Muscle layer of colon (tissue), 2 donors: Measurements from ENCODE around the gene PROM1.

Experiments
- H3K27ac ChIP-seq: one replicate; pipeline ENCODE4 v1.7.0; 2013; ENCODE audit warnings: low read depth, mild to moderate bottlenecking, low read length, moderate library complexity
- H3K27me3 ChIP-seq, 2 donors: one replicate each; pipeline ENCODE4 v1.7.0; 2013; ENCODE audit warnings: low read length in 2 of 2, mild to moderate bottlenecking in 2 of 2; ENCODE audit not compliant: insufficient read depth in 2 of 2, control insufficient read depth in 1 of 2
- H3K36me3 ChIP-seq: one replicate; pipeline ENCODE4 v1.7.0; 2013; ENCODE audit warnings: mild to moderate bottlenecking, low read length; ENCODE audit not compliant: insufficient read depth
- H3K4me1 ChIP-seq: one replicate; pipeline ENCODE4 v1.7.0; 2013; ENCODE audit warnings: mild to moderate bottlenecking, low read length; ENCODE audit not compliant: insufficient read depth
- H3K4me3 ChIP-seq, 2 donors: one replicate each; pipeline ENCODE4 v1.7.0; 2013; ENCODE audit warnings: low read length in 2 of 2, low read depth in 1 of 2, mild to moderate bottlenecking in 1 of 2, moderate library complexity in 1 of 2
- H3K9ac ChIP-seq: one replicate; pipeline ENCODE4 v1.7.0; 2013; ENCODE audit warnings: low read length
- H3K9me3 ChIP-seq: one replicate; pipeline ENCODE4 v1.7.0; 2013; ENCODE audit warnings: mild to moderate bottlenecking, low read length
- donor health status: abdominal sarcoma.
- donor health status: Adenocarcinoma of cecum.

PROM1 gene

DNA sequence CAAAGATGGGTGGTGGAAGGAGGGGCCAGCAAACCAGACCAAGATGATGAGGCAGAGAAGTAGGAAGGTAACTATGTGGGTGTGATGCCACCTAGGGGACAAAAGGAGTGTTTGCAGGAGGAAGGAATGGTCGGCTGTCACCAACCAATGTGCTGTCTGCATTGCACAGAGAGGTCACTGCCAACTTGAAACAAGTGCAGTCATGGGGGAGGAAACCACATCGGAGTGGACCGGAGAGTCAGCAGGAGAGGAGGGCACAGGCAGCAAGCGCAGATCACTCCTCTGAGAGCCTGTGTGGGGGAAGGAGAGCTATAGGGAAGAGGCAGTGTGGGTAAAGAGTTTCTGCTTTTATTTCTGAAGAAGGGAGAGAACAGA lies 82.4 kb downstream of the PROM1 start:
- Histone ChIP-seq H3K36me3 (no peaks in the 10 kb centered on the region), H3K9me3 (no peaks in the 10 kb centered on the region), H3K9ac (no peak overlapping the region), H3K4me1 (peaks cover 13% of the 10 kb centered on the region), H3K27me3 (no peaks in the 10 kb centered on the region), H3K27ac (no peak overlapping the region), H3K4me3 (no peak overlapping the region)

DNA sequence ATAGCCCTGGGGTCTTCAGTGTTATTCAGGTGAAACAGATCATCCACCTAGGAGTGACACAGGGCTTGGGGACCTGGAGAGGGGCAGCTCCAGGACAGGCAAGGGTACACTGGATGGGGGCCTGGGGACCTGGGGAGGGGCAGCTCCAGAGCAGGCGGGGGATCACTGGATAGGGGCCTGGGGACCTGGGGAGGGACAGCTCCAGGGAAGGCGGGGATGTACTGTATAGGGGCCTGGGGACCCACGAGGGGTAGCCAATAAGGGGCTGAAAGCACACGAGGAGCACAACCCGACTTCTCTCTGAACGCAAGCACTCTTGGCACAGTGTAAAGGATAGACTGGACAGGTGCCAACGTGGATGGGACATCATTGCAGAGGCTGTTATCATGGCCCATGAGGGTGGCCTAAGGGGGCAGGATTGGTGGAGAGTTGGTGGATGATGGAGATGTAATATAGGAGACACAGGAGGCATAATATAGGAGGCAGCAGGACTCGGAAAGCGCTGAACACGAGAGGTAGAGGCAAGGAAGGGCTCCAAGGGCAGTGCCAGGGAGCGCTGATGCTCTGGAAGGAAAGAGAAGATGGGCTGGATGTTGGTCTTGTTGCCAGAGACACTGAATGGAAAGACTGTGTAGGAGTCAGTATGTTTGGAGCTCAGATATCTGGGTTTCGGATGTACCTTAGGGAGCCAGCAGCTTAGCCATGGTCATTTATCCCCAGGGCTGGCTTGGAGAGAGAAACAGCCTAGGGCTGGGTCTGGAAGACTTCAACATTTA lies 82.9 kb downstream of the PROM1 start:
- Histone ChIP-seq H3K4me1 (peaks cover 13% of the 10 kb centered on the region), H3K9ac (no peak overlapping the region), H3K36me3 (no peaks in the 10 kb centered on the region), H3K9me3 (no peaks in the 10 kb centered on the region), H3K4me3 (no peak overlapping the region), H3K27me3 (no peaks in the 10 kb centered on the region), H3K27ac (no peak overlapping the region)

DNA sequence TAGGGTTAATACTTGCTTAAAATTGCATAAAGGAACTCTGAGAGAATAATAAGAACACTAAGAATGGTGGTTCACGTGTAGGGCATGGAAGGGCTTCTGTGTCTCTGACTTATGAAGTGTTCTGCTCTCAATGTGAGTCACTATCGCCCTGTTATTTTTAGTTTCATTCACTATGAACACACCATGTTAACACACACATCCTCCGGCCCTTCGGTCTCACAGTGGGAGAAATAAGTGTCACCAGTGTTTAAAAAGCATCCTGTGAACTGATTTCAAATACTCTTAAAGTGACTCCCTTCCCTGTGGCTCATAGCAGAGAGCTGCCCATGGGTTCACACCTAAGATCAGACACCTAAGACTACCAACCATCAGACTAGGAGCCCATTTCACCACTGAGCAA lies 87.0 kb downstream of the PROM1 start:
- no peaks in the 10 kb centered on the region for H3K9me3 ChIP-seq
- H3K4me1 ChIP-seq = peaks cover 13% of the 10 kb centered on the region
- H3K9ac ChIP-seq = no peak overlapping the region
- H3K4me3 ChIP-seq = no peak overlapping the region
- no peak overlapping the region for H3K27ac ChIP-seq
- no peaks in the 10 kb centered on the region for H3K27me3 ChIP-seq
- no peaks in the 10 kb centered on the region for H3K36me3 ChIP-seq

GRCh38 chr4:15995826-15996225 lies 88.0 kb downstream of the PROM1 start:
- no peak overlapping the region for H3K4me3 ChIP-seq
- no peak overlapping the region for H3K27ac ChIP-seq
- H3K9me3 ChIP-seq = no peaks in the 10 kb centered on the region
- H3K36me3 ChIP-seq = no peaks in the 10 kb centered on the region
- H3K27me3 ChIP-seq = no peaks in the 10 kb centered on the region
- no peak overlapping the region for H3K9ac ChIP-seq
- H3K4me1 ChIP-seq = peaks cover 4% of the 10 kb centered on the region

DNA sequence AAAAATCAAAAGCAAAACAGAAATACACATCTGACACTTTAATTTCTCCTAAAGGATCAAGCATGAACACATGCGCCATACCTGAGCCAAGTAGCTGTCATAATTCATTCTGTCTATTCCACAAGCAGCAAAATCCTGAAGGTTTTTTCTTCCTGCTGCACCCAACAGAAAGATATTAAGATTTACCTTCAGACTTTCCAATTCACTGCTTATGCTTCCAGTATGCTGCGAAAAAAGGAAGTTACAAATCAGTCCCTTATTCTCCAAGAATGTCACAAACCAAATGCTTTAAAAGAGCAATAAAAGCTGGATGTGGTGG lies 91.7 kb downstream of the PROM1 start:
- H3K9ac ChIP-seq = no peak overlapping the region
- no peak overlapping the region for H3K4me3 ChIP-seq
- H3K36me3 ChIP-seq = no peaks in the 10 kb centered on the region
- no peaks in the 10 kb centered on the region for H3K4me1 ChIP-seq
- H3K27ac ChIP-seq = no peak overlapping the region
- H3K9me3 ChIP-seq = no peaks in the 10 kb centered on the region
- H3K27me3 ChIP-seq = no peaks in the 10 kb centered on the region

- Histone ChIP-seq H3K36me3 (no peaks in the 10 kb centered on the region), H3K9ac (no peak overlapping the region), H3K27ac (no peak overlapping the region), H3K4me1 (no peaks in the 10 kb centered on the region), H3K9me3 (no peaks in the 10 kb centered on the region), H3K4me3 (no peak overlapping the region), H3K27me3 (no peaks in the 10 kb centered on the region)
These were observed 93.1 kb downstream of the PROM1 start for GRCh38 chr4:15990570-15991285.

DNA sequence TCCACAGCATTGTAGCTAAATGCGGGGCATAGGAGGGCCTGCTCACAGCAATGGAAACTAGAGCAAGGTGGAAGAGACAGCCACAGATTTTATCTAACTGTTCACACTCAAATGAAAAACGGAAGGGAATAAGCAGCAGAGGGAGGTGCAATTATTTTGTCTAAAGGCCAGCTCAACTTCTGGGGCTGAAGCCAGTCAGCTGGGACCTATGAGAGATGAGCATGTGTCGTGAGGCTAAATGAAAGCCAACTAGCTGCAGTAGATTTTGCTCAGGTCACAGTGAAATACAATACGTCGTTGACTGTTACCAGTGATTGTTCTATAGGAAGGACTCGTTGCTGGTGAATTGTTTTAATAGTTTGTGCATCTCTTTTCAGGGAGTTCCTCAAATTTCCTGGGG lies 94.4 kb downstream of the PROM1 start:
- Histone ChIP-seq H3K4me3 (no peak overlapping the region), H3K27me3 (no peaks in the 10 kb centered on the region), H3K36me3 (no peaks in the 10 kb centered on the region), H3K9ac (no peak overlapping the region), H3K9me3 (no peaks in the 10 kb centered on the region), H3K4me1 (no peaks in the 10 kb centered on the region), H3K27ac (no peak overlapping the region)

GRCh38 chr4:15988222-15988621 lies 95.6 kb downstream of the PROM1 start:
- Histone ChIP-seq H3K4me3 (no peak overlapping the region), H3K9me3 (no peaks in the 10 kb centered on the region), H3K27me3 (no peaks in the 10 kb centered on the region), H3K36me3 (no peaks in the 10 kb centered on the region), H3K4me1 (no peaks in the 10 kb centered on the region), H3K27ac (no peak overlapping the region), H3K9ac (no peak overlapping the region)

DNA sequence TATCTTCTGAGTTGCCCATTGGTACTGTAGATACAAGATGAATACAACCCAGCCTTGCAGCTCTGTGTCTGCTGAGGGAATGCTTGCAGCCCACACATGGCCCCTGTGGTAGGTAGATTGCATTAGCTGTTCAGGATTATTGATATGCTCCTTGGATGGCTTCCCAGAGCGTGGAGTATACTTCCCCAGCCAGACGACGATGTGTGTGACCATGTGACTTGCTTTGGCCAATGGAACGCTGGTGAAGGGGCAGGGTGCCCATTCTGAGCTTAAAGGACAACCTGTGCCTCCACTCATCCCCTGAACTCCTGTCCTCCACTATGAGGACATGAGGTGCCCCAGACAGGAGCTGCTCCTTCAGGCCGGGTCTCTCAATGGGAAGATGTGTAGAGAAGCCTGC lies 96.9 kb downstream of the PROM1 start:
- Histone ChIP-seq H3K4me3 (no peak overlapping the region), H3K4me1 (no peaks in the 10 kb centered on the region), H3K27ac (no peak overlapping the region), H3K9ac (no peak overlapping the region), H3K9me3 (no peaks in the 10 kb centered on the region), H3K36me3 (no peaks in the 10 kb centered on the region), H3K27me3 (no peaks in the 10 kb centered on the region)

DNA sequence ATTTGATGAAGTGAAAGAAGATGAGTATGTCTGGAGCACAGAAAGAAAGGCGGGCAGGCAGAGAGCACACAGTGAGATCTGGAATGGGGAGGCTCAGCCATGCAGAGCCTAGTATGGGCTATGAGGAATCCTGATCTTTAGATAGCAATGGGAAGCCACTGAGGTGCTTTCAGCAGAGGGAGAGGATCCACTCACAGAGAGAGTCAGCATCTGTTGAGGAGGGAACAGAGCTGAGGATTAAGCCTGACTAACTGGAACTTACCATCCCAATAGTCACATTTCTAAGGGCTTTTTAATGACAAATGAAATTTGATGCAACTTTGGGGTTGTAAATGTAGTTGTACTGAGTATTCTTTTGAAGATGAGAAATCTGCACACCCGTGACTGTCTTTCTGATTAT lies 100.2 kb downstream of the PROM1 start:
- Histone ChIP-seq H3K4me1 (no peaks in the 10 kb centered on the region), H3K36me3 (no peaks in the 10 kb centered on the region), H3K9me3 (no peaks in the 10 kb centered on the region), H3K9ac (no peak overlapping the region), H3K27me3 (no peaks in the 10 kb centered on the region), H3K27ac (no peak overlapping the region), H3K4me3 (no peak overlapping the region)

DNA sequence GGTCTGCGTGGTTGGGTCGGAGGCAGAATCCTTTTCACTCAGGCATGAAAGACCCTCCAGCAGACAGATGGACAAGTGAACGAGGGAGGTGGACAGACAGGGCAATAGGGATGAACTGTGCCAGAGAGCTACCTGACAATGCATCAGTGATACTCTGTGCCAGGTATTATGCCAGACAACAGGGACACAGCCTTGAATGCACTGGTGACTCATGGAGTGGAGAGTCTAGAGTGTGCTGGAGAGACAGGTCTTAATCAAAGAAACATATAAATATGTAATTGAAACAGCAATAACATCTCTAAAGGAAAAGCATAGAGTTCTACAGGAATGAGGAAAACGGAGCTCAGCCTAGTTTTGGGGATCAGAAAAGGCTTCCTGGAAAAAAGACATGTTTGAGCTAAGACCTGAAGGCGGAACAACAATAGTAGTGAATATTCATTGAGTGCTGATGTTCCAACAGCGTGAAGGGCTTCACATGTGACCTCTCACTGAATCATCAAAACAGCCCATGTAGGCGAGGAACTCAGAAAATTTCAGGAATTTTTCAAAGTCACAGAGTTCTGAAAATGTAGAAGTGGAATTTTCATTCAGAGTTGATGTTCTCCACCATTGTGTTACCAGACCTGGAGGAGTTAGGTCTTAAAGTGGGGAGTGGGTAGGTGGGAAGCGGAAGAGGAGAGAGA lies 100.8 kb downstream of the PROM1 start:
- Histone ChIP-seq H3K9ac (no peak overlapping the region), H3K27ac (no peak overlapping the region), H3K9me3 (no peaks in the 10 kb centered on the region), H3K27me3 (no peaks in the 10 kb centered on the region), H3K4me3 (no peak overlapping the region), H3K4me1 (no peaks in the 10 kb centered on the region), H3K36me3 (no peaks in the 10 kb centered on the region)
